Activated CD8-positive, alpha-beta T cell treated with anti-CD3 and anti-CD28 coated beads, Interleukin-2, amount 10 ng/mL, durations not matched to agents 7 days and 5 days (primary cell): ENCODE data around the gene DLG3. TPM values are rescaled to one million over a fixed set of nuclear protein-coding genes. Genes with fewer than 3 reads are reported as not detected.
"Not testable (repeated sequence)": the region's sequence is repeated elsewhere in the genome, so short reads cannot be mapped to it uniquely, and the experiment has no call there.

Experiments
- ATAC-seq: fragments of 150-1000 bp; cut with Tn5 transposase; one replicate; pipeline ENCODE4 v1.10.0; 2021; ENCODE audit warnings: moderate library complexity
- CTCF ChIA-PET: fragments of 350-600 bp; sonication (Branson Sonifier 250); formaldehyde crosslinking; loops from one replicate; lab custom pipeline; 2021; ENCODE audit warnings: antibody characterized with exemption; lab: Charles Lee
- POLR2A ChIA-PET: fragments of 350-600 bp; sonication (Branson Sonifier 250); formaldehyde crosslinking; loops from one replicate; lab custom pipeline; 2021; ENCODE audit warnings: antibody characterized with exemption; lab: Charles Lee
- DNase-seq: peaks from one replicate; pipeline ENCODE4 v3.0.0-alpha.2; 2020
- H3K27ac Mint-ChIP-seq: one replicate; pipeline ENCODE4 v1.8.0; 2021; ENCODE audit warnings: mild to moderate bottlenecking, mixed read lengths
- H3K27me3 Mint-ChIP-seq: one replicate; pipeline ENCODE4 v1.8.0; 2021; ENCODE audit warnings: low read depth, mixed read lengths
- H3K36me3 Mint-ChIP-seq: one replicate; pipeline ENCODE4 v1.8.0; 2021; ENCODE audit warnings: low read depth, mixed read lengths
- H3K4me1 Mint-ChIP-seq: one replicate; pipeline ENCODE4 v1.8.0; 2021; ENCODE audit warnings: low read depth, mixed read lengths
- H3K4me3 Mint-ChIP-seq: one replicate; pipeline ENCODE4 v1.8.0; 2021; ENCODE audit warnings: mild to moderate bottlenecking, mixed read lengths
- H3K9me3 Mint-ChIP-seq: one replicate; pipeline ENCODE4 v1.8.0; 2022; ENCODE audit warnings: mixed read lengths; ENCODE audit not compliant: insufficient read depth
- total RNA-seq, 2 experiments: library from RNA; stranded (reverse); gene quantifications; one replicate each; pipeline ENCODE4 v1.2.3, GENCODE V29; 2021

DLG3 gene
- total RNA-seq, 2 experiments from 2014 or later: 22.8 to 24.6 TPM

DNA sequence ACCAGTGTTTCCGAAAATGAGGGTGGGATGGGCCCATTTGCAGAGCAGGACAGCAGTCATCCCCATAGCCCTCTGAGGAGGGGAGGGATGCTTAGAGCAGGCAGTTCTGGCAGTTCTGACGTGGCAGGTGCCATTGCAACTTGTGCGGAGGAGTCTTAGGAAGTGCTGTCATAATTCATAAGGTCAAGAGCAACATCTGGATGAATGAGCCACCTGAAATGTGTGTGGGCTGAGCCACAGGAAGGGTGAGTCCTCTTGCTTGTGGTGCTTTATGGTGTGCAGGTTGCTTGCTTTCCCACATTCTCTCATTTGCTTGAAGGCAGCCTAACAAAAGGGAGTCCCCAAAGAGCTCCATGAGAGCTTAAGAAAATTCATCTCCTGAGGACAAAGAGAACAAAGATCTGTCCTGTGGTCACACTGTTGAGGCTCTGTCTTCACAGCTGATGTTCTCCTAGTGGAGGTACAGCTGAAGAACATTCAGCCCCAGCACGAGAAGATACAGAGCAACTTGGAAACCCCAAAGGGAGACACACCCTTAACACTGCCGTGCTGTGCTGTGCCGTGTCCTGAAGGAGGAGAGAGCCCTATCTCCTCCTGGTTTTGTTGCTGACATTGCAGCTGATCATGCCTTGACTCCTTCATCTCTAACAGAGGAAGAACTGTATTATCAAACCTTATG is 60.3 kb downstream of the DLG3 start:
- no peak for ATAC-seq
- POLR2A ChIA-PET: no interaction called here

DNA sequence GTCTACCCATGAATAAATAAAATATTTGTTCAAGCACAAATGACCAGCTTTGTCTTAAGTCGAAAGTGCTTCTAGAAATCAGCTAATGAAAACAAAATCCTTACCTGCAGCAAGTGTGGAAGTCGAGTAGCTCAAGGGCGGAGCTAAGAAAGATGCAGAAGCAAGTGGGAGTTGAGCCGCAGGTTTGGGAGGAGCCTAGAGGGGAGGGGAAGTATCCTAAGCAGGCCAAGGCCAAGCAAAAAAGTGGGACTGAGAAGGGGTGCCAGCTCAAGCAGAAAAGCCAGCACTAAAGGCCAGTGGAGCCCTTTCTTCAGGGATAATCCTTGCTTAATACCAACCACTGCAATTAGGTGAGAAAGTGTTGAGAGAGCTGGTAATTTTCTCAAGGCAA is 60.8 kb downstream of the DLG3 start:
- H3K27ac Mint-ChIP-seq: no peak overlapping the region
- DNase-seq: no peak
- no peaks in the 10 kb centered on the region for H3K27me3 Mint-ChIP-seq
- POLR2A ChIA-PET: no interaction called here
- H3K4me3 Mint-ChIP-seq: no peak overlapping the region
- H3K4me1 Mint-ChIP-seq: peaks cover 25% of the 10 kb centered on the region
- H3K36me3 Mint-ChIP-seq: peaks cover 14% of the 10 kb centered on the region
- no peaks in the 10 kb centered on the region for H3K9me3 Mint-ChIP-seq
- no peak for ATAC-seq
- CTCF ChIA-PET: interaction anchor here (0.9 kb wide), 1 partner anchor 16 kb away, joined by 3 read pairs; no protein-coding TSS in a partner anchor

More for the DNA sequence above, 60.3 kb downstream of the DLG3 start:
- Mint-ChIP-seq H3K9me3 (no peaks in the 10 kb centered on the region), H3K4me1 (peaks cover 25% of the 10 kb centered on the region), H3K27me3 (no peaks in the 10 kb centered on the region), H3K27ac (peak overlapping the region; percentile 9), H3K4me3 (no peak overlapping the region), H3K36me3 (peaks cover 15% of the 10 kb centered on the region)
- CTCF ChIA-PET: interaction anchor here (0.9 kb wide), 1 partner anchor 16 kb away, joined by 3 read pairs; no protein-coding TSS in a partner anchor
- no peak for DNase-seq

DNA sequence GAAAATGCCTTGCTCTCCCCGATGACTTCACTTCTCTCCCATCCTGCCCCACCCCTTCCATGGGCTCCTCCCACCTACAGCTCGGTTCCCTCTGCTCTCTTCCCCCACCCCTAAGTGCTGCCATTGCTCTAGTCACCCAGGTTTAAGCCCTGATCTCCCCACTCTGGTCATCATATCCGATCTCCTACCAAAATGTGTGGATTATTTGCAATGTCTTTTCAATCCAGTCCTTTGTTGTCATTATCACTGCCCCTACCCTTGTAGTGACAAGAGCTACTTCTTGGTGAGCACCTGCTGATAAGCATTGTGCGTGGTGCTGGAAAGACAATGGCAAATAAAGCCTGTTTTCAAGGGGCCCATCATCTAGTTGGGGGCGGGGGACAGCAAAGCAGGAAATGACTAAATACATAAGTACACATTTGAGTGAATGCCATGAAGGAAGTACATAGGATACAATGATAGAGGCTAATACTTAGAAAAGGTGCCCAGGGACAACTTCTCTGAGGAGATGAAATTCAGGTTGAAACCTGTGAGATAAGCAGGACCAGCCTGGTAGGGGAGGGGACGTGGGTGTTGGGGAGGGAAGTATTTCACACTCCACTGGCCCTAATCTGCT is 63.8 kb downstream of the DLG3 start:
- H3K36me3 Mint-ChIP-seq: peaks cover 2% of the 10 kb centered on the region
- ATAC-seq (no peak), DNase-seq (no peak)
- CTCF ChIA-PET: no interaction called here
- peak overlapping the region; percentile 20 for H3K27ac Mint-ChIP-seq
- H3K27me3 Mint-ChIP-seq: peaks cover 2% of the 10 kb centered on the region
- H3K4me1 Mint-ChIP-seq: peaks cover 25% of the 10 kb centered on the region
- no peak overlapping the region for H3K4me3 Mint-ChIP-seq
- no peaks in the 10 kb centered on the region for H3K9me3 Mint-ChIP-seq
- POLR2A ChIA-PET: no interaction called here

DNA sequence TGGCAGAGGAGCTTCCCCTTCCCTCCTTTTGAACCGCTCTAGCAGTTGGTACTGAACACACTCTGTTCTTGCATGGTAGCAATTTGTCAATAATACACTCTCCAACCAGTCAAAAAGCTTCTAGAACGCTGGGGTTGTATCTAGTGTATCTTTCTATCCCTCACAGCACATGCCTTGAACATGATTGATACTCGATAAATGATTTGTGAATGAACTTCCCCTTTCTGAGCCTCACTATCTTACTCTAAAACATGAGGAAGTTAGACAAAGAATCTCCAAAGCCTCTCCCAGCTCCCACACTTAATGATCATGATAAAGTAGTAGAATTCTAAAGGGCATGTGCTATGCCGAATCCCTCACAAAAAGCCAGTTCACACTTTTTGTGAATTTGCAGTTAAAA is 64.4 kb downstream of the DLG3 start:
- no peaks in the 10 kb centered on the region for H3K9me3 Mint-ChIP-seq
- POLR2A ChIA-PET: no interaction called here
- no peak for ATAC-seq
- no peak for DNase-seq
- CTCF ChIA-PET: no interaction called here
- H3K4me3 Mint-ChIP-seq: no peak overlapping the region
- no peak overlapping the region for H3K27ac Mint-ChIP-seq
- H3K4me1 Mint-ChIP-seq: peaks cover 25% of the 10 kb centered on the region
- H3K27me3 Mint-ChIP-seq: peaks cover 2% of the 10 kb centered on the region
- peaks cover 2% of the 10 kb centered on the region for H3K36me3 Mint-ChIP-seq

DNA sequence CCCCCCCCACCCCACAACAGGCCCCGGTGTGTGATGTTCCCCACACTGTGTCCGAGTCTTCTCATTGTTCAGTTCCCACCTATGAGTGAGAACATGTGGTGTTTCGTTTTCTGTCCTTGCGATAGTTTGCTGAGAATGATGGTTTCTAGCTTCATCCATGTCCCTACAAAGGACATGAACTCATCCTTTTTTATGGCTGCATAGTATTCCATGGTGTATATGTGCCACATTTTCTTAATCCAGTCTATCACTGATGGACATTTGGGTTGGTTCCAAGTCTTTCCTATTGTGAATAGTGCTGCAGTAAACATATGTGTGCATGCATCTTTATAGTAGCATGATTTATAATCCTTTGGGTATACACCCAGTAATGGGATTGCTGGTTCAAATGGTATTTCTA is 70.6 kb downstream of the DLG3 start:
- CTCF ChIA-PET, H3K36me3 Mint-ChIP-seq, POLR2A ChIA-PET, H3K27ac Mint-ChIP-seq, H3K4me1 Mint-ChIP-seq, H3K4me3 Mint-ChIP-seq, H3K9me3 Mint-ChIP-seq, DNase-seq, ATAC-seq: not testable (repeated sequence)
- H3K27me3 Mint-ChIP-seq: peaks cover 12% of the 10 kb centered on the region

DNA sequence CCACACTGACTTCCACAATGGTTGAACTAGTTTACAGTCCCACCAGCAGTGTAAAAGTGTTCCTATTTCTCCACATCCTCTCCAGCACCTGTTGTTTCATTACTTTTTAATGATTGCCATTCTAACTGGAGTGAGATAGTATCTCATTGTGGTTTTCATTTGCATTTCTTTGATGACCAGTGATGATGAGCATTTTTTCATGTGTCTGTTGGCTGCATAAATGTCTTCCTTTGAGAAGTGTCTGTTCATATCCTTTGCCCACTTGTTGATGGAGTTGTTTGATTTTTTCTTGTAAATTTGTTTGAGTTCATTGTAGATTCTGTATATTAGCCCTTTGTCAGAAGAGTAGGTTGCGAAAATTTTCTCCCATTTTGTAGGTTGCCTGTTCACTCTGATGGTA is 71.1 kb downstream of the DLG3 start:
- H3K4me3 Mint-ChIP-seq, POLR2A ChIA-PET, CTCF ChIA-PET, ATAC-seq, H3K27ac Mint-ChIP-seq, H3K36me3 Mint-ChIP-seq, DNase-seq, H3K9me3 Mint-ChIP-seq, H3K4me1 Mint-ChIP-seq: not testable (repeated sequence)
- H3K27me3 Mint-ChIP-seq: peaks cover 12% of the 10 kb centered on the region

DNA sequence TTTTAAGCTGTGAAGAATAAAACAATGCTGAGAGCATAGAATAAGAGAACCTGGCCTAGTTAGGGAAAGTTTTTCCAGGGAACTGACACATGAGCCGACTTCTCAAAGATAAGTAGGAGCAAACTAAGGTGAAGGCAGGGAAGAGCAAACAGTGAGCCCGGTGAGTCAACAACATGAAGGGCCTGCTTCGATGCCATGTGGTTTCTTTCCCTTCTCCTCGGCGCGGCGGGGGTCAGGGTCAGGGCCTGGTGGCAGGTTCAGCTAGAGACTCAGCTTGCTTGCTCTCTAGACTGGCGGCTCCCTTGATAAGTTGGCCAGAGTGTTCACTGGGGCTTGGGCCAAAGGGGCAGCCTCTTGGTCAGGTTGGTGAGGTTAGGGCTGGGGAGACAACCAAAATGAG is 81.1 kb downstream of the DLG3 start:
- ATAC-seq: no peak
- no peak overlapping the region for H3K27ac Mint-ChIP-seq
- ChIA-PET POLR2A (no interaction called here), CTCF (interaction anchor here (0.6 kb wide), 1 partner anchor 29 kb away, joined by 3 read pairs; no protein-coding TSS in a partner anchor)
- H3K4me3 Mint-ChIP-seq: no peak overlapping the region
- H3K27me3 Mint-ChIP-seq: no peaks in the 10 kb centered on the region
- no peak for DNase-seq
- H3K36me3 Mint-ChIP-seq: no peaks in the 10 kb centered on the region
- H3K4me1 Mint-ChIP-seq: peaks cover 9% of the 10 kb centered on the region
- no peaks in the 10 kb centered on the region for H3K9me3 Mint-ChIP-seq

DNA sequence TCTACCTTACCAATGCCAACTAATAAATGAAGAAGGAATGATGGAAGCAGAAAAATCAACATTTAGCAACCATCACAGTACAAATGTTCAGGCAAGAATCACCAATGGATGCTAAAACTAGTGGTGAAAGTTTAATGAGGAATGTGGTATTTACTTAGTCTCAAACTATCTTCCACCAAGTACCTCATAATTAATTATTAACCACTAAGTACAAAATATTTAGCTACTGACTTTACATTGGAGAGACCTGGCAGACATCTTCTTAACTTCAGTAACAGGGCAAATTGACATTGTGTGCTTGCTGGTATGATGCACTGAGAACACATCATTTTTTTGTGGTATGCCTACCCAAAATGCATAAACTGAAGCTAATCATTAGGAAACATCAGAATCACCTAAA is 82.4 kb downstream of the DLG3 start:
- no peak for ATAC-seq
- Mint-ChIP-seq H3K4me3 (no peak overlapping the region), H3K36me3 (no peaks in the 10 kb centered on the region)

DNA sequence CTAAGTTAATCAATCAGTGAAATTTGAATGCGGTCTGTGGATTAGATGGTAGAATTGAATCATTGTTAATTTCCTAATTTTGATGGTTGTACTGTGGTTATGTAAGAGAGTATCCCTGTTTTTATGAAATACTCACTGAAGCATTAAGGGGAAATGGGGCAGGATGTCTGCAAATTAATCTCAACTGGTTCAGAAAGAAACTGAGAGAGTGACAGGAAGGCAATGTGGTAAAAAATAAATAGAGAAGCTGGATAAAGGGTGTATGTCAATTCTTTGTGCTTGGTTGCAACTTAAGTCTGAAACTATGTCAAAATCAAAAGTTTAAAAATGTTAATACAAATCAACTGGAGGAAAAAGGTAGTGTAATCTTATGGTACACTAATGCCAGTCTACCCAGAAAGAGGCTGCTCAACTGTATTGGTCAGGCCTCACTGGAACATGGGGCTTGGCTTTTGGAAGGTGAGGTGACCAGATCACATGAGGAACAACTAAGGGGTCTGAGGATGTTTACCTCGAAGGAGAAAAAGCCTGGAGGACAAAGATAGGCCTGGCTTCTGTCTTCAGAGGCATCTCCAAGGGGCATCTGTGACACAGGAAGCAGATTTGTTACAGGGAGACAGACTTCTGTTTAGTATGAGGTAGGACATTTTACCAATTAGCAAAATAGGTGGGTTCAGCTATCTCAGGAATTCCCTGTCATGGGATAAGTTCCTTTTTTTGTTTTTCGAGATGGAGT is 83.1 kb downstream of the DLG3 start:
- H3K36me3 Mint-ChIP-seq: no peaks in the 10 kb centered on the region
- H3K4me3 Mint-ChIP-seq: no peak overlapping the region
- H3K27me3 Mint-ChIP-seq: no peaks in the 10 kb centered on the region
- POLR2A ChIA-PET: no interaction called here
- no peak for DNase-seq
- H3K4me1 Mint-ChIP-seq: peaks cover 9% of the 10 kb centered on the region
- no peak overlapping the region for H3K27ac Mint-ChIP-seq
- ATAC-seq: no peak
- no peaks in the 10 kb centered on the region for H3K9me3 Mint-ChIP-seq
- CTCF ChIA-PET: no interaction called here

More for the DNA sequence above, 82.4 kb downstream of the DLG3 start:
- no peak for DNase-seq
- Mint-ChIP-seq H3K27ac (no peak overlapping the region), H3K4me1 (peaks cover 9% of the 10 kb centered on the region), H3K27me3 (no peaks in the 10 kb centered on the region), H3K9me3 (no peaks in the 10 kb centered on the region)
- ChIA-PET POLR2A (no interaction called here), CTCF (no interaction called here)

DNA sequence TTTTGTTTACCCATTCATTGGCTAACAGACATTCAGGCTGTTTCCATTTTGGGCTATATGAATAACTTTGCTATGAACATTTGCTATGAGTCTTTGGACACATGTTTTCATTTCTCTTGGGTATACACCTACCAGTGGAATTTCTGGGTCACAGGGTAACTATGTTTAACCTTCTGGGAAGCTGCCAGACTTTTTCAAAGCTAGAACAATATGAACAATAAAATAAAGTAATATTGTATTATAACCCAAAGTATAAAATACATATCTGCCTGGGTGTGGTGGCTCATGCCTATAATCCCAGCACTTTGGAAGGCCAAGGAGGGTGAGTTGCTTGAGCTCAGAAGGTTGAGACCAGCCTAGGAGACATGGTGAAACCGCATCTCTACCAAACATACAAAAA is 90.6 kb downstream of the DLG3 start:
- no peaks in the 10 kb centered on the region for H3K36me3 Mint-ChIP-seq
- ChIA-PET POLR2A (no interaction called here), CTCF (no interaction called here)
- H3K27me3 Mint-ChIP-seq: peaks cover 12% of the 10 kb centered on the region
- DNase-seq (no peak), ATAC-seq (no peak)
- no peaks in the 10 kb centered on the region for H3K4me1 Mint-ChIP-seq
- no peaks in the 10 kb centered on the region for H3K9me3 Mint-ChIP-seq
- H3K4me3 Mint-ChIP-seq: no peak overlapping the region
- H3K27ac Mint-ChIP-seq: no peak overlapping the region

DNA sequence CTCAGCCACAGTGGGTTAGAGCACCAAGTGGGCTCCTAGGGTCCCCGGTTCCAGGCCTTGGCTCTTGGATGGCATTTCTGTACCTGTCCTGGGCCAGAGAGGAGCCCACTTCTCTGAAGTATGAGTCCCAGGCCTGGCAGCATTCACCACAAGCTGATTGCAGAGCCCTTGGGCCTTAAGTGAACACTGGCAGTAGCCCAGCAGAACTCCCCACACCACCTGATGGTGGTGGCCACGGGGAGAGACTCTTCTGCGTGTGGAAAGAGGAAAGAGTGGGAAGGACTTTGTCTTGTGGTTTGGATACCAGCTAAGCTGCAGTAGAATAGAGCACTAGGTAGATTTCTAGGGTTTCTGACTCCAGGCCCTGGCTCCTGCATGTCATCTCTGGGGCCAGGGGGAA is 104.8 kb downstream of the DLG3 start:
- DNase-seq: no peak
- Mint-ChIP-seq H3K9me3 (no peaks in the 10 kb centered on the region), H3K4me3 (no peak overlapping the region), H3K36me3 (no peaks in the 10 kb centered on the region), H3K4me1 (peaks cover 10% of the 10 kb centered on the region), H3K27me3 (peaks cover 5% of the 10 kb centered on the region), H3K27ac (no peak overlapping the region)
- ChIA-PET POLR2A (no interaction called here), CTCF (no interaction called here)
- ATAC-seq: no peak

DNA sequence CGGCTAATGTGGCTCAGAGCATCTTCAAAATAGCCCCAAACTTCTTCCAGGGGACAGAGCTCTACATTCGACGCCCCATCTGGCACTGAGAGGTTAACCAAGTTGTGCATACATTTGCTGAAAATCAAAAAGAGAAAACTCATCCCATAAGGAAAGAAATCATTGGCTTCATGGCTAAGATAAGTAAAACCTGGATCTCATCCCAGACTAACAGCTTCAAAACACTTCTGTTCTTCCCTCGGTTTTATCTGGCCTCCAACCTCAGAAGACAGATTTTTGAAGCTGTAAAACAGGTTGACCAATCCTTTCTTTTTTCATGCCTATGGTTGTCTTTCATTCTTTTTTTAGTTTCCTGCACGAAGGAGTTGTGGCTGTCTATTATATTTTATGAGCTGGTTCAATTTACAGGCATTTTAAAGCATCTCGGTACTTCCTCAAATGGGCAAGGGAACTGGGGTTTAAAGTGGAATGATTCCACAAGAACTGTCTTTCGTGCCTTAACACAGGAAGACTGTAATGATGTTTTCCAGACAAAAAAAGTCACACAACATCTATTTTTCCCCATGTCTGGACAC is 107.6 kb downstream of the DLG3 start:
- Mint-ChIP-seq H3K36me3 (no peaks in the 10 kb centered on the region), H3K4me1 (peaks cover 10% of the 10 kb centered on the region), H3K27me3 (peaks cover 6% of the 10 kb centered on the region), H3K4me3 (no peak overlapping the region), H3K9me3 (no peaks in the 10 kb centered on the region), H3K27ac (no peak overlapping the region)
- ChIA-PET CTCF (no interaction called here), POLR2A (no interaction called here)
- ATAC-seq: no peak
- no peak for DNase-seq
